H9 (cell line): ENCODE results near the gene DGKD. TPM values are rescaled to one million over a fixed set of nuclear protein-coding genes. Genes with fewer than 3 reads are reported as not detected.
A peak's percentile ranks its signal among the peaks of the same experiment; 100 is the strongest.

Source experiments
- DNase-seq: peaks from one replicate; pipeline ENCODE4 v3.0.0-alpha.2; 2017
- H2AFZ ChIP-seq: one replicate; pipeline ENCODE4 v1.6.1; 2013; ENCODE audit warnings: mild to moderate bottlenecking, low read length, control low read depth, moderate library complexity
- H2AK5ac ChIP-seq: 2 replicates; pipeline ENCODE4 v1.6.1; 2013; ENCODE audit warnings: low read length, control low read depth, mixed read lengths; ENCODE audit not compliant: insufficient read length
- H2BK120ac ChIP-seq: one replicate; pipeline ENCODE4 v1.6.1; 2013; ENCODE audit warnings: low read depth, mild to moderate bottlenecking, low read length, control low read depth, inconsistent platforms; ENCODE audit not compliant: poor library complexity, severe bottlenecking
- H2BK12ac ChIP-seq: 2 replicates; pipeline ENCODE4 v1.6.1; 2013; ENCODE audit warnings: low read length, control low read depth, mixed read lengths, low read depth; ENCODE audit not compliant: insufficient read length
- H2BK15ac ChIP-seq: 2 replicates; pipeline ENCODE4 v1.6.1; 2013; ENCODE audit warnings: low read depth, low read length, control low read depth
- H2BK20ac ChIP-seq: one replicate; pipeline ENCODE4 v1.6.1; 2013; ENCODE audit warnings: low read depth, mild to moderate bottlenecking, low read length, control low read depth, inconsistent platforms; ENCODE audit not compliant: poor library complexity, severe bottlenecking
- H2BK5ac ChIP-seq: 2 replicates; pipeline ENCODE4 v1.6.1; 2013; ENCODE audit warnings: low read length, control low read depth, mixed read lengths; ENCODE audit not compliant: insufficient read length
- H3K14ac ChIP-seq: 2 replicates; pipeline ENCODE4 v1.6.1; 2013; ENCODE audit warnings: low read length, control low read depth; ENCODE audit not compliant: insufficient read depth
- H3K18ac ChIP-seq: 2 replicates; pipeline ENCODE4 v1.6.1; 2013; ENCODE audit warnings: low read depth, mild to moderate bottlenecking, mixed read lengths, low read length, control low read depth; ENCODE audit not compliant: insufficient read length
- H3K23ac ChIP-seq: 2 replicates; pipeline ENCODE4 v1.6.1; 2013; ENCODE audit warnings: low read length, control low read depth, mixed read lengths, low read depth; ENCODE audit not compliant: insufficient read length
- H3K23me2 ChIP-seq: 2 replicates; pipeline ENCODE4 v1.6.1; 2013; ENCODE audit warnings: low read depth, mild to moderate bottlenecking, mixed read lengths, low read length, control low read depth; ENCODE audit not compliant: insufficient read length, poor library complexity, severe bottlenecking
- H3K27ac ChIP-seq: 2 replicates; pipeline ENCODE4 v1.5.1; 2013; ENCODE audit warnings: low read length, control low read depth, mixed read lengths, low read depth; ENCODE audit not compliant: insufficient read length
- H3K27me3 ChIP-seq: 2 replicates; pipeline ENCODE4 v1.6.1; 2013; ENCODE audit warnings: low read length, control low read depth, inconsistent platforms; ENCODE audit not compliant: insufficient read depth
- H3K4ac ChIP-seq: 2 replicates; pipeline ENCODE4 v1.6.1; 2013; ENCODE audit warnings: low read depth, mild to moderate bottlenecking, control low read depth, inconsistent platforms, low read length, moderate library complexity
- H3K4me1 ChIP-seq: 2 replicates; pipeline ENCODE4 v1.6.1; 2013; ENCODE audit warnings: low read length, control low read depth, inconsistent platforms; ENCODE audit not compliant: insufficient read depth
- H3K4me2 ChIP-seq: 2 replicates; pipeline ENCODE4 v1.6.1; 2013; ENCODE audit warnings: low read length, control low read depth, mixed read lengths; ENCODE audit not compliant: insufficient read length, insufficient read depth
- H3K56ac ChIP-seq: 2 replicates; pipeline ENCODE4 v1.6.1; 2013; ENCODE audit warnings: low read depth, mild to moderate bottlenecking, mixed read lengths, low read length, control low read depth; ENCODE audit not compliant: insufficient read length
- H3K79me1 ChIP-seq: 2 replicates; pipeline ENCODE4 v1.6.1; 2013; ENCODE audit warnings: low read depth, mild to moderate bottlenecking, moderate library complexity, low read length, control low read depth, inconsistent platforms; ENCODE audit not compliant: insufficient read depth, poor library complexity, severe bottlenecking
- H3K79me2 ChIP-seq: 2 replicates; pipeline ENCODE4 v1.6.1; 2013; ENCODE audit warnings: low read length, control low read depth, inconsistent platforms; ENCODE audit not compliant: insufficient read depth
- H3K9ac ChIP-seq: 2 replicates; pipeline ENCODE4 v1.6.1; 2013; ENCODE audit warnings: low read length, control low read depth, mixed read lengths; ENCODE audit not compliant: insufficient read length; ENCODE audit errors: extremely low read depth
- H3K9me3 ChIP-seq: one replicate; pipeline ENCODE4 v1.6.1; 2013; ENCODE audit warnings: low read depth, low read length, inconsistent platforms; ENCODE audit not compliant: control insufficient read depth
- H3T11ph ChIP-seq: one replicate; pipeline ENCODE4 v1.6.1; 2013; ENCODE audit warnings: mild to moderate bottlenecking, low read length, control low read depth, inconsistent platforms
- H4K20me1 ChIP-seq: one replicate; pipeline ENCODE4 v1.6.1; 2013; ENCODE audit not compliant: control insufficient read depth, insufficient read length, insufficient read depth
- H4K5ac ChIP-seq: 2 replicates; pipeline ENCODE4 v1.6.1; 2013; ENCODE audit warnings: low read depth, mild to moderate bottlenecking, mixed read lengths, low read length, control low read depth; ENCODE audit not compliant: insufficient read length
- H4K8ac ChIP-seq: replicated peaks from 2 replicates; pipeline ENCODE4 v1.6.1; 2013; ENCODE audit warnings: low read length, control low read depth, mixed read lengths, low read depth; ENCODE audit not compliant: insufficient read length
- H4K91ac ChIP-seq: 2 replicates; pipeline ENCODE4 v1.6.1; 2013; ENCODE audit warnings: low read depth, mild to moderate bottlenecking, moderate library complexity, mixed read lengths, low read length, control low read depth; ENCODE audit not compliant: insufficient read length
- H3K27ac Mint-ChIP-seq, 3 experiments: 2 replicates in 2 of 3; 3 replicates in 1 of 3; pipeline ENCODE4 v1.8.0; 2020 to 2021; ENCODE audit warnings: mixed read lengths in 3 of 3, mild to moderate bottlenecking in 1 of 3, moderate library complexity in 1 of 3
- H3K27me3 Mint-ChIP-seq: 2 replicates; pipeline ENCODE4 v1.8.0; 2021; ENCODE audit warnings: low read depth, mild to moderate bottlenecking, moderate library complexity, mixed read lengths
- H3K36me3 Mint-ChIP-seq, 3 experiments: 2 replicates in 2 of 3; 3 replicates in 1 of 3; pipeline ENCODE4 v1.8.0; 2020 to 2021; ENCODE audit warnings: low read depth in 3 of 3, mixed read lengths in 3 of 3; ENCODE audit not compliant: insufficient read depth in 1 of 3
- H3K4me1 Mint-ChIP-seq, 2 experiments: 2 replicates each; pipeline ENCODE4 v1.8.0; 2020; ENCODE audit warnings: mixed read lengths in 2 of 2
- H3K4me3 Mint-ChIP-seq, 2 experiments: 2 replicates in 1 of 2; 3 replicates in 1 of 2; pipeline ENCODE4 v1.8.0; 2020 to 2021; ENCODE audit warnings: mild to moderate bottlenecking in 2 of 2, mixed read lengths in 2 of 2, moderate library complexity in 1 of 2
- H3K9me3 Mint-ChIP-seq, 2 experiments: 2 replicates in 1 of 2; 3 replicates in 1 of 2; pipeline ENCODE4 v1.8.0; 2020; ENCODE audit warnings: mild to moderate bottlenecking in 2 of 2, mixed read lengths in 2 of 2, moderate library complexity in 1 of 2
- WGBS: extraction: QIAGEN DNeasy Blood & Tissue Kit; methylation state at CpG from one replicate; pipeline ENCODE4 v1.1.7; 2013; ENCODE audit warnings: missing lambda C conversion rate, low lambda C conversion rate, mixed read lengths; ENCODE audit not compliant: insufficient read length; ENCODE audit errors: extremely low coverage; 5-methylcytosine and 5-hydroxymethylcytosine counted together
- total RNA-seq: library from RNA; stranded (reverse); gene quantifications from 2 replicates; pipeline ENCODE4 v1.2.1, GENCODE V29; 2021
- TF ChIP-seq, protein P1 (sequence below): fragments of 200-600 bp; sonication (generic); conservative IDR thresholded peaks from 3 replicates; pipeline ENCODE4 v1.8.0; 2021; ENCODE audit warnings: antibody characterized with exemption, mild to moderate bottlenecking

The DGKD gene
- total RNA-seq, 1 experiment from 2014 or later: 20.7 TPM

DNA sequence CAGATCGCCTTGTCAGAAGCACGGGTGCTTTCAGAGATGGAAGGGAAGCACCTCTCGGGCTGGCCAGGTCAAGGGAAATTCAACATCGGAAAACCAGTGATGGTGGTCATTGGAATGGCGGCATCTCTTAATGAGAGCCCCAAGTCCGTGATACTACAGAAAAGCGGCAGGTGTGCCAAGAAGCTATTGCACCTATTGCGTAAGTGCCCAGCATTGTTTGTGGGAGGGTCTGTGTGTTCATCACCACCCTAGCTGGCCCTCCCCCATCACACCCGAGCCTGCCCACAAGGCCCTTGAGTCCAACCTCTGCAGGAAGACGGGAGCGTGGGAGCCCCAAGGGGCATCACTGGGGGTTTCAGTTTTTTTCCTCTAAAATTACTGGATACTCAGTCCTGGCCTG, 100.7 kb downstream of the DGKD start:
- no peak overlapping the region for H4K91ac ChIP-seq
- H3K9ac ChIP-seq: no peak overlapping the region
- H3K14ac ChIP-seq: no peak overlapping the region
- H3K4ac ChIP-seq: no peak overlapping the region
- no peak overlapping the region for H2BK120ac ChIP-seq
- no peak overlapping the region for H4K5ac ChIP-seq
- H3K4me3 Mint-ChIP-seq: no peak overlapping the region
- H3K23ac ChIP-seq: no peak overlapping the region
- no peak overlapping the region for H3T11ph ChIP-seq
- H2BK20ac ChIP-seq: no peak overlapping the region
- H3K18ac ChIP-seq: no peak overlapping the region
- no peaks in the 10 kb centered on the region for H3K9me3 ChIP-seq
- peaks cover 9 to 61% (median 43%) of the 10 kb centered on the region in 3 experiments; a peak in 6 of 7 replicates for H3K36me3 Mint-ChIP-seq
- H3K9me3 Mint-ChIP-seq: no peaks in the 10 kb centered on the region
- H4K8ac ChIP-seq: no peak overlapping the region
- WGBS: no CpG with 5 or more reads among the region's 11 CpGs
- no peak overlapping the region for H3K4me2 ChIP-seq
- H3K27ac ChIP-seq: no peak overlapping the region
- no peaks in the 10 kb centered on the region for H4K20me1 ChIP-seq
- no peak overlapping the region for H2BK15ac ChIP-seq
- no peaks in the 10 kb centered on the region for H3K79me1 ChIP-seq
- no peaks in the 10 kb centered on the region for H3K27me3 ChIP-seq
- TF ChIP-seq, protein P1, sequence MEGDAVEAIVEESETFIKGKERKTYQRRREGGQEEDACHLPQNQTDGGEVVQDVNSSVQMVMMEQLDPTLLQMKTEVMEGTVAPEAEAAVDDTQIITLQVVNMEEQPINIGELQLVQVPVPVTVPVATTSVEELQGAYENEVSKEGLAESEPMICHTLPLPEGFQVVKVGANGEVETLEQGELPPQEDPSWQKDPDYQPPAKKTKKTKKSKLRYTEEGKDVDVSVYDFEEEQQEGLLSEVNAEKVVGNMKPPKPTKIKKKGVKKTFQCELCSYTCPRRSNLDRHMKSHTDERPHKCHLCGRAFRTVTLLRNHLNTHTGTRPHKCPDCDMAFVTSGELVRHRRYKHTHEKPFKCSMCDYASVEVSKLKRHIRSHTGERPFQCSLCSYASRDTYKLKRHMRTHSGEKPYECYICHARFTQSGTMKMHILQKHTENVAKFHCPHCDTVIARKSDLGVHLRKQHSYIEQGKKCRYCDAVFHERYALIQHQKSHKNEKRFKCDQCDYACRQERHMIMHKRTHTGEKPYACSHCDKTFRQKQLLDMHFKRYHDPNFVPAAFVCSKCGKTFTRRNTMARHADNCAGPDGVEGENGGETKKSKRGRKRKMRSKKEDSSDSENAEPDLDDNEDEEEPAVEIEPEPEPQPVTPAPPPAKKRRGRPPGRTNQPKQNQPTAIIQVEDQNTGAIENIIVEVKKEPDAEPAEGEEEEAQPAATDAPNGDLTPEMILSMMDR: no peak
- no peak overlapping the region for H2BK12ac ChIP-seq
- peaks cover 0 to 2% of the 10 kb centered on the region in 2 experiments; a peak in 1 of 4 replicates for H3K4me1 Mint-ChIP-seq
- no peak overlapping the region for H2AFZ ChIP-seq
- H3K27me3 Mint-ChIP-seq: no peaks in the 10 kb centered on the region
- no peak overlapping the region for H3K56ac ChIP-seq
- no peak overlapping the region for H2BK5ac ChIP-seq
- no peaks in the 10 kb centered on the region for H3K79me2 ChIP-seq
- no peaks in the 10 kb centered on the region for H3K4me1 ChIP-seq
- H2AK5ac ChIP-seq: no peak overlapping the region
- peak overlapping the region in 1 of 3 experiments; percentile 39; a peak in 1 of 7 replicates for H3K27ac Mint-ChIP-seq
- DNase-seq: no peak
- no peaks in the 10 kb centered on the region for H3K23me2 ChIP-seq
